IMR-90 (cell line): ENCODE results near the gene SELENOO.

Source experiments
- BHLHE40 ChIP-seq: fragments of 150-350 bp; IDR thresholded peaks from 2 replicates; pipeline ENCODE4 v1.6.1; 2016; ENCODE audit warnings: mild to moderate bottlenecking, low read depth, low read length
- CEBPB ChIP-seq: IDR thresholded peaks from 2 replicates; pipeline ENCODE4 v1.6.1; 2012; ENCODE audit warnings: low read depth, low read length, improper control_type of control experiment
- POLR2A ChIP-seq: IDR thresholded peaks from 2 replicates; pipeline ENCODE4 v1.6.1; 2012; ENCODE audit warnings: mild to moderate bottlenecking, low read depth, low read length
- RAD21 ChIP-seq: IDR thresholded peaks from 2 replicates; pipeline ENCODE4 v1.6.1; 2012; ENCODE audit warnings: low read length, improper control_type of control experiment
- RCOR1 ChIP-seq: IDR thresholded peaks from 2 replicates; pipeline ENCODE4 v1.6.1; 2012; ENCODE audit warnings: mild to moderate bottlenecking, low read length, improper control_type of control experiment; ENCODE audit not compliant: insufficient replicate concordance
- RFX5 ChIP-seq: IDR thresholded peaks from 2 replicates; pipeline ENCODE4 v1.8.0; 2012; ENCODE audit warnings: low read depth, mild to moderate bottlenecking, low read length, moderate library complexity
- SMC3 ChIP-seq: fragments of 150-350 bp; IDR thresholded peaks from 2 replicates; pipeline ENCODE4 v1.6.1; 2016; ENCODE audit warnings: low read depth, mild to moderate bottlenecking, antibody characterized with exemption, low read length, moderate library complexity
- TF ChIP-seq, protein P1 (sequence below): conservative IDR thresholded peaks from 2 replicates; pipeline ENCODE4 v1.5.1; 2012; ENCODE audit warnings: mild to moderate bottlenecking, low read depth, low read length, improper control_type of control experiment

DNA sequence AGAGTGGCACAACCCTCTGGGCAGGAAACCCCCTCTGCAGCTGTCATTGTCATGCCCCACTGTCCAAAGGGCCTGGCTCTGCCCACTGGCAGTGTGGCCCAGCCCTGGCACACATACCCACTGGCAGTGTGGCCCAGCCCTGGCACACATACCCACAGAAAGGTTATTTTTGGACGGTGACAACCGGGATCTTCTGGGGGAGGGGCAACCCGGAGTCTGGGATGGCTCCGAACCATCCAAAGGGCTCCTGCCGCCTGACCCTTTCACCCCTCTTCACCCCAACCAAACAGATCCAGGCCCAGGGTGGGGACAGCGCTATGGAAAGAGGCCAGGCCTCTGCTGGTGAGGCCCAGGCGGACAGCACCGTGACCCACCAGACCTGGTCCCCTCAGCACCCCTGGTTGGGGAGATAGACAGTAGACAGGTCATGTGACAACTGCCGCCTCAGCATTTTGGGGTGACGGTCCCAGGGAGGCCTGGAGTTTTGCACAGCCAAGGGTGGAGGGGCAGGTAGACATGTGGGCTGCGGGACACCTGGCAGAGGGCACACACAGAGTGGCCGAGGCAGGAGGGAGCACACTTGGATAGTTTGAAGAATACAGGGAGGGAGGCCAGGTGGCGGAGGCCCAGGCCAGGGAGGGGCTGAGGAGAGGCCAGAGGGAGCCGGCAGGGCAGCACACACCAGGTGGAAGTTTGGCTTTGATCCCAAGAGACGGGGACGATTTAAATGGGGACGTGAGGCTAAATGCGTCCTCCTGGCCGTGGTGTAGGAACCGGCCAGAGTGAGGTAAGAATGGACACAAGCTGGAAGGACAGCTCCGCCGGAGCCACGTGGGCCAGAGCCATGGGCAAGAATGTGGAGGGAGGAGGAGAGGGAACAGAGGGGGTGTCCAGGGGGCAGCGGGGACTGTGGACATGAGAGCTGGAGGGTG, 57.8 kb downstream of the SELENOO start:
- TF ChIP-seq POLR2A (no peak), RCOR1 (no peak), BHLHE40 (no peak), SMC3 (no peak), CEBPB (no peak), RAD21 (no peak), RFX5 (no peak)
- TF ChIP-seq, protein P1, sequence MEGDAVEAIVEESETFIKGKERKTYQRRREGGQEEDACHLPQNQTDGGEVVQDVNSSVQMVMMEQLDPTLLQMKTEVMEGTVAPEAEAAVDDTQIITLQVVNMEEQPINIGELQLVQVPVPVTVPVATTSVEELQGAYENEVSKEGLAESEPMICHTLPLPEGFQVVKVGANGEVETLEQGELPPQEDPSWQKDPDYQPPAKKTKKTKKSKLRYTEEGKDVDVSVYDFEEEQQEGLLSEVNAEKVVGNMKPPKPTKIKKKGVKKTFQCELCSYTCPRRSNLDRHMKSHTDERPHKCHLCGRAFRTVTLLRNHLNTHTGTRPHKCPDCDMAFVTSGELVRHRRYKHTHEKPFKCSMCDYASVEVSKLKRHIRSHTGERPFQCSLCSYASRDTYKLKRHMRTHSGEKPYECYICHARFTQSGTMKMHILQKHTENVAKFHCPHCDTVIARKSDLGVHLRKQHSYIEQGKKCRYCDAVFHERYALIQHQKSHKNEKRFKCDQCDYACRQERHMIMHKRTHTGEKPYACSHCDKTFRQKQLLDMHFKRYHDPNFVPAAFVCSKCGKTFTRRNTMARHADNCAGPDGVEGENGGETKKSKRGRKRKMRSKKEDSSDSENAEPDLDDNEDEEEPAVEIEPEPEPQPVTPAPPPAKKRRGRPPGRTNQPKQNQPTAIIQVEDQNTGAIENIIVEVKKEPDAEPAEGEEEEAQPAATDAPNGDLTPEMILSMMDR: no peak
